GM23338 (cell line): ENCODE data around the gene SRF. TPM values are rescaled to one million over a fixed set of nuclear protein-coding genes. Genes with fewer than 3 reads are reported as not detected.

Experiments
- ATAC-seq: fragments of 200-7000 bp; cut with Tn5 transposase; 3 replicates; pipeline ENCODE4 v1.9.1; 2020
- DNase-seq: peaks from one replicate; pipeline ENCODE4 v3.0.0-alpha.2; 2015; ENCODE audit warnings: low spot score
- H2AFZ ChIP-seq: fragments of 200-600 bp; sonication (generic); 2 replicates; pipeline ENCODE4 v1.8.0; 2016; ENCODE audit warnings: antibody characterized with exemption, mild to moderate bottlenecking, moderate library complexity
- H3F3A ChIP-seq: fragments of 200-600 bp; sonication (generic); replicated peaks from 2 replicates; pipeline ENCODE4 v1.8.0; 2017; ENCODE audit warnings: antibody characterized with exemption, mixed run types, low read depth
- H3K27ac ChIP-seq: fragments of 200-600 bp; sonication (generic); 2 replicates; pipeline ENCODE4 v1.6.1; 2016; ENCODE audit warnings: low read depth
- H3K27me3 ChIP-seq: fragments of 200-600 bp; sonication (generic); 2 replicates; pipeline ENCODE4 v1.8.0; 2016; ENCODE audit warnings: mild to moderate bottlenecking, mixed run types, moderate library complexity; ENCODE audit not compliant: insufficient read depth
- H3K36me3 ChIP-seq: fragments of 200-600 bp; sonication (generic); 2 replicates; pipeline ENCODE4 v1.8.0; 2016; ENCODE audit warnings: mild to moderate bottlenecking; ENCODE audit not compliant: insufficient read depth
- H3K4me1 ChIP-seq: fragments of 200-600 bp; sonication (generic); 2 replicates; pipeline ENCODE4 v1.8.0; 2016; ENCODE audit warnings: mild to moderate bottlenecking, moderate library complexity; ENCODE audit not compliant: insufficient read depth
- H3K4me2 ChIP-seq: fragments of 200-600 bp; sonication (generic); 2 replicates; pipeline ENCODE4 v1.7.1; 2017; ENCODE audit warnings: mixed run types
- H3K4me3 ChIP-seq: fragments of 200-600 bp; sonication (generic); 2 replicates; pipeline ENCODE4 v1.6.1; 2016; ENCODE audit warnings: mixed run types
- H3K79me2 ChIP-seq: fragments of 200-600 bp; sonication (generic); replicated peaks from 2 replicates; pipeline ENCODE4 v1.8.0; 2017; ENCODE audit warnings: mild to moderate bottlenecking; ENCODE audit not compliant: insufficient read depth
- H3K9me2 ChIP-seq: fragments of 200-600 bp; sonication (generic); 2 replicates; pipeline ENCODE4 v1.8.0; 2017; ENCODE audit not compliant: insufficient read depth
- H4K20me1 ChIP-seq: fragments of 200-600 bp; sonication (generic); replicated peaks from 2 replicates; pipeline ENCODE4 v1.8.0; 2017; ENCODE audit warnings: mild to moderate bottlenecking; ENCODE audit not compliant: insufficient read depth
- H3K27ac Mint-ChIP-seq: 2 replicates; pipeline ENCODE4 v1.8.0; 2020; ENCODE audit warnings: inconsistent platforms, mild to moderate bottlenecking, moderate library complexity, mixed read lengths
- H3K27me3 Mint-ChIP-seq: 3 replicates; pipeline ENCODE4 v1.8.0; 2022; ENCODE audit warnings: low read depth, mild to moderate bottlenecking, moderate library complexity, mixed read lengths, inconsistent platforms; ENCODE audit not compliant: insufficient read depth, poor library complexity
- H3K36me3 Mint-ChIP-seq: 3 replicates; pipeline ENCODE4 v1.8.0; 2021; ENCODE audit warnings: low read depth, mild to moderate bottlenecking, inconsistent platforms, moderate library complexity, mixed read lengths
- H3K4me1 Mint-ChIP-seq: 3 replicates; pipeline ENCODE4 v1.8.0; 2020; ENCODE audit warnings: mild to moderate bottlenecking, inconsistent platforms, mixed read lengths
- H3K4me3 Mint-ChIP-seq: 3 replicates; pipeline ENCODE4 v1.8.0; 2021; ENCODE audit warnings: moderate library complexity, mild to moderate bottlenecking, inconsistent platforms, mixed read lengths
- H3K9me3 Mint-ChIP-seq: 3 replicates; pipeline ENCODE4 v1.8.0; 2020; ENCODE audit warnings: moderate library complexity, mild to moderate bottlenecking, inconsistent platforms, mixed read lengths
- CREB1 ChIP-seq: fragments of 250-450 bp; sonication (Bioruptor Pico); IDR thresholded peaks from 2 replicates; pipeline ENCODE4 v1.5.0; 2020; ENCODE audit warnings: low read depth, mild to moderate bottlenecking, moderate library complexity
- ETS1 ChIP-seq: IDR thresholded peaks from 2 replicates; pipeline ENCODE4 v1.6.1; 2016; ENCODE audit warnings: antibody characterized with exemption
- EZH2 ChIP-seq: fragments of 200-600 bp; sonication (generic); IDR thresholded peaks from one replicate; pipeline ENCODE4 v1.8.0; 2017; ENCODE audit warnings: antibody characterized with exemption, mild to moderate bottlenecking, low read depth; ENCODE audit not compliant: unreplicated experiment
- POLR2AphosphoS5 ChIP-seq: IDR thresholded peaks from 2 replicates; pipeline ENCODE4 v1.6.1; 2016; ENCODE audit warnings: antibody characterized with exemption, low read depth
- ZNF114 ChIP-seq: fragments of 250-450 bp; sonication (Bioruptor Pico); IDR thresholded peaks from 2 replicates; pipeline ENCODE4 v1.5.0; 2020; ENCODE audit warnings: mild to moderate bottlenecking, moderate library complexity
- ZNF462 ChIP-seq: fragments of 250-450 bp; sonication (Bioruptor Pico); IDR thresholded peaks from 2 replicates; pipeline ENCODE4 v1.5.0; 2020; ENCODE audit warnings: mild to moderate bottlenecking, moderate library complexity
- polyA plus RNA-seq: library from polyadenylated mRNA; unstranded; fragments of >200 nt; fragmentation: Nextera tagmentation; extraction: Ambion mirVana; gene quantifications from 2 replicates; pipeline ENCODE4 v1.2.1, GENCODE V29; 2016
- total RNA-seq: library from RNA; depleted of rRNA; stranded (reverse); fragments of >200 nt; shearing (Covaris generic); gene quantifications from 2 replicates; pipeline ENCODE4 v1.2.3, GENCODE V29; 2014

SRF gene
- total and polyA plus RNA-seq, 2 experiments from 2014 or later, result 9.9 to 54.9 TPM

- peak overlapping the region; percentile 88 for H3K4me3 Mint-ChIP-seq
- peak overlapping the region; percentile 33 for H3K27ac Mint-ChIP-seq
- DNase-seq (peak; percentile 34), ATAC-seq (no peak; the same call in 2 of the 3 replicates)
- no peak for TF ChIP-seq EZH2
- TF ChIP-seq ETS1, result 0 out of 2 replicates have a peak, but pooled peaks have one; percentile 28
- 0 out of 2 replicates have a peak, but pooled peaks have one; percentile 42 for TF ChIP-seq POLR2AphosphoS5
- H3K9me2 ChIP-seq, result no peaks in the 10 kb centered on the region
- H3K4me2 ChIP-seq, result peak overlapping the region; percentile 91
- H3K4me1 ChIP-seq, result peaks cover 14% of the 10 kb centered on the region
- H3K27me3 ChIP-seq, result peaks cover 9% of the 10 kb centered on the region
- H3K4me1 Mint-ChIP-seq, result peaks cover 33% of the 10 kb centered on the region
- H4K20me1 ChIP-seq, result peaks cover 13% of the 10 kb centered on the region
- H3F3A ChIP-seq, result peaks cover 14% of the 10 kb centered on the region
- H3K4me3 ChIP-seq, result peak overlapping the region; percentile 91
- peaks cover 40% of the 10 kb centered on the region for H3K36me3 Mint-ChIP-seq
- peaks cover 22% of the 10 kb centered on the region for H3K36me3 ChIP-seq
- H3K27ac ChIP-seq, result no peak overlapping the region
- no peak overlapping the region for H2AFZ ChIP-seq
- H3K9me3 Mint-ChIP-seq, result peaks cover 2% of the 10 kb centered on the region; the same call in 2 of the 3 replicates
- peaks cover 28% of the 10 kb centered on the region for H3K27me3 Mint-ChIP-seq
- H3K79me2 ChIP-seq, result peaks cover 32% of the 10 kb centered on the region
These were observed 1.3 kb downstream of the SRF start for GRCh38 chr6:43172104-43173007.

- TF ChIP-seq ZNF114 (no peak), ZNF462 (no peak), CREB1 (CRISPR knock-in tag) (no peak), EZH2 (no peak)
- H3K9me2 ChIP-seq, result no peaks in the 10 kb centered on the region
- DNase-seq (no peak), ATAC-seq (no peak)
- H3K36me3 ChIP-seq, result peaks cover 29% of the 10 kb centered on the region
- H3K27ac Mint-ChIP-seq, result peak overlapping the region; percentile 83
- peaks cover 33% of the 10 kb centered on the region for H3K4me1 Mint-ChIP-seq
- peaks cover 14% of the 10 kb centered on the region for H3F3A ChIP-seq
- H3K27ac ChIP-seq, result peak overlapping the region; percentile 88
- H3K79me2 ChIP-seq, result peaks cover 32% of the 10 kb centered on the region
- peak overlapping the region; percentile 91 for H3K4me3 ChIP-seq
- H3K4me3 Mint-ChIP-seq, result peak overlapping the region; percentile 88
- H3K27me3 Mint-ChIP-seq, result peaks cover 28% of the 10 kb centered on the region
- peak overlapping the region; percentile 91 for H3K4me2 ChIP-seq
- no peak overlapping the region for H2AFZ ChIP-seq
- peaks cover 2% of the 10 kb centered on the region; the same call in 2 of the 3 replicates for H3K9me3 Mint-ChIP-seq
- peaks cover 19% of the 10 kb centered on the region for H4K20me1 ChIP-seq
- peaks cover 54% of the 10 kb centered on the region for H3K36me3 Mint-ChIP-seq
- peaks cover 14% of the 10 kb centered on the region for H3K4me1 ChIP-seq
- H3K27me3 ChIP-seq, result peaks cover 9% of the 10 kb centered on the region
These were observed 2.7 kb downstream of the SRF start for GRCh38 chr6:43173591-43174262.
